ENCODE results near the gene ABCD3.

The ABCD3 gene

DNA sequence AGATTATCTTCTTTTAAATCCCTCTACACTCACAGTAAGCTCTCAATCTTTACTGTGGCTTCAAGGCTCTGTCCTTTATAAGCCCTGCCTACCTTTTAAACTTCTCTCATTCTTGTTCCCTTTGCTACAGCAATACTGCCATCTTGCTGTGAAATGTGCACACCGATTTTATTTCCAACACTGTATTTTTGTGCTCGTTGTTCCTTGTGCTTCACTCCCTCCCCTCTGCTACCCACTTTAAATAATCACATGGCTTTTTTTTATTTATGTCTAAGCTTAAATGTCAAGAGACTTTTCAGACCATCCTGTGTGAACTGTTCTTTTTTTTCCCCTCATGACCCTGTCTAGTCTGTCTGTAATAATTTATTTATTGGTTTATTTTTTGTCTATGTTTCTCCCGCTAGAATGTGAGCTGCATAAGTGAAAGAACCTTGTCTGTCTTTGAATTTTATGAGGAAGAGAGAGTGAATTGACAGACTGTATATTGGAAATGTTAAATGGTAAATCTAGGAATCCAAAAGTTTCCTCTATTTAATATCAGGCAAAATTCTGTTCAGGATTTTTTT lies 45.7 kb downstream of the ABCD3 start:
- peak; percentile 88 for DNase-seq

DNA sequence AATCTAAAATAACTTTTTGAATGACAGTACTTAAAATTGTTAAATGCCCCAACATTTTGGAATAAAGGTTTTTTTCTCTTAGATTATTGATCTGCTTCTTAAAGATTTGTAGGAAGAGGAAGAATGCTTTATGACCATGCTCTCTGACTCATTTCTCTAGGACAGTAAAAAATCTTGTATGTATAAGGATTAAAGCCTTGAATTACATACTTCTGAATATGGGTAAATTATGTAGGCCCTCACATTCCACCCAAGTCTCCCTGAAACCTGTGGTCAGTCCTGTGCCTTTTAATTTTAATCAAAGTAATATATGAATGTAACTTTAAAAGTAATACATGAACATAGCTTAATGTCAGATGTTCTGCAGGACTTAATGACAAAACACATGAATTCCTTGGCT lies 50.5 kb downstream of the ABCD3 start:
- no peak for DNase-seq

DNA sequence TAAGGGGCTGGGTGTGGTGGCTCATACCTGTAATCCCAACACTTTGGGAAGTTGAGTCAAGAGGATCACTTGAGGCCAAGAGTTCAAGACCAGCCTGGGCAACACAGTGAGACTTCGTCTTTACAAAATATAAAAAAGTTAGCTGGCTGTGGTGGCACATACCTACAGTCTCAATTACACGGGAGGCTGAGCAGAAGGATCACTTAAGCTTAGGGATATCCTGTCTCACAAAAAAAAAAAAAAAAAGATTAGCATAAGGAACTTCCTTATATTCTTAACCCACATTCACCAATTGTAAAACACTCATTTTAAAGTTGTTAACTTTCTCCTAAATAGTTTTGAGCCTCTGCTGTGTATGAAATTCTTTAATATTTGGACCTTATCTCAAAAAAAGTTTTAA lies 53.1 kb downstream of the ABCD3 start:
- no peak for DNase-seq

- DNase-seq: no peak
Observed at GRCh38 chr1:94475232-94475631, 57.0 kb downstream of the ABCD3 start.

- DNase-seq: no peak
Observed at GRCh38 chr1:94479682-94480081, 61.5 kb downstream of the ABCD3 start.

DNA sequence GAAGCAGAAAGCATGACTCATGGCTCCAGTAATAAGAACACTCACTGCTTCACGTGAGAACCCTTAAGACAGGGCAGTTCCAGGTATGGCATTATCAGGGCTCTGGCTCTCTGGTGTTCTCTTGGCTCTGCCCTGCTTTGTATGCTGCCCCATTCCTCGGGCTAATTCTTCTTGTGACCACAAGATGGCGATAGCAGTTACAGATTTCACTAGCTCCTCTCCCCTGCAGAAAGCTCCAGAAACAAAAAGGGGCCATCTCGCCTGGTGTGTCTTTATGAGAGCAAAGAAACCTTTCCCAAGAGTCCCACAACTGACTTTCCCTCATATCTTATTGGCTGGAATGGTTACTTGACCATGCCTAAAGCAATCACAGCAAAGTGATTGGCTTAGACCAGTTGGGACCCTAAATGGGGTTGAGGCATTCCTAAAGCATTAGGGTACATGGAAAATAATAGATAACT lies 63.3 kb downstream of the ABCD3 start:
- peak; percentile 89 for DNase-seq

GRCh38 chr1:94486990-94487389 lies 68.8 kb downstream of the ABCD3 start:
- DNase-seq: peak; percentile 36

- DNase-seq: no peak
Observed at GRCh38 chr1:94490556-94490955, 72.4 kb downstream of the ABCD3 start.

GRCh38 chr1:94496076-94496755 lies 78.0 kb downstream of the ABCD3 start:
- no peak for DNase-seq

- no peak for DNase-seq
Observed at GRCh38 chr1:94501426-94501825, 83.2 kb downstream of the ABCD3 start.

DNA sequence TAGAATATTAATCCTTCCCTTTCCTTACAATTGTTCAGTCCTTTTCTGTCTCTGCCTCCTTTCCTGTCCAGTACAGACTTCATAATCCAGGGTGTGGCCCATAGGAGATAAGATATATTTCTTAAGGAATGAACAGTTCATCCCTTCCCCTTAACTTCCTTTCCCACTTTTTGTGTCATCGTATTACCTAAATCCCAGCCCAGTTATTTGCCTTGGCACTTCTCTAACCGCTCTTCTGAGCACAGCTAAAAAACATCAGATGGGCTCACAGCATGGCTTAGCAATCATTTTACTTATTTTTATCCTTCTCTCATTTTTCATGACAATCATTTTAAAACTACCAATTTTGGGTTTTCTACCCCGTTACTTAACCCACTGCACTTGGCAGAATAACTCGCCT lies 83.7 kb downstream of the ABCD3 start:
- no peak for DNase-seq

DNA sequence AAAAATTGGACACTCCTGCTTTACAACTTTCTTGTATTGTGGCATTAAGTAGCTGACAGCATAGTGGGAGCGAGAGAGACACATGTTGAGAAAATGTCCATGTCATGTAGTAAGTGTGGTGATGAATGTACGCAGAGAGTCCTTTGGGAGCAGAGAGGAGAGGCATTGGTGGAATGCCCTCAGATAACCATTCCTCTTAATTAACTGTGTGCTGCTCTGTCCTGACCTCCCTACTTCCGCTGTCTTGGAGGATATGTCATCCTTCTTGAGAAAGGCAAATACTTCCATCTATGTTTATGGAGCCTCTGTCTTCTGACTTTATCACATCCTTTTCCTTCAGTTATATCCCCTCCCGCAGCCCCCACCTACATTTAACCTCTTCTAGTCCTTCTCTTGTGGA lies 85.0 kb downstream of the ABCD3 start:
- no peak for DNase-seq

DNA sequence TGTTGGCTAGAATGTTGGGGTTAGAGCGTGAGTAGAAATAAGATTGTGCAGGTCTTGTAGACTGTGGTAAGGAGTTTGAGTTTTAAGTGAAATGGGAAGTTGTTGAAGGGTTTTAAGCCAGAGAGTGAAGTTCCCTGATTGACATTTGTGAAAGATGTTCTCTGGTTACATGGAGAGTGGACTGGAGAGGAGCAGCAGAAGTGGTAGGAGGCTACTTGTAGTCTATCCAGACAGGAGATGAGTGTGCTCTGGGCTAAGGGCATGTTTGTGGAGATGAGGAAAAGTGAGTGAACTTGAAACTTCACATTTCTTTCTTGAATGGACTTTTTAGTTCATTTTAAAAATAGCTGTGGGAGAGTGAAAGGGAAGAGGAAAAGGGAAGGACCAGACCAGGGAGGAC lies 86.4 kb downstream of the ABCD3 start:
- DNase-seq: no peak

GRCh38 chr1:94512816-94513215 lies 94.6 kb downstream of the ABCD3 start:
- no peak for DNase-seq

GRCh38 chr1:94514095-94514727 lies 96.0 kb downstream of the ABCD3 start:
- peak; percentile 79 for DNase-seq

GRCh38 chr1:94515296-94515947 lies 97.2 kb downstream of the ABCD3 start:
- DNase-seq: no peak

DNA sequence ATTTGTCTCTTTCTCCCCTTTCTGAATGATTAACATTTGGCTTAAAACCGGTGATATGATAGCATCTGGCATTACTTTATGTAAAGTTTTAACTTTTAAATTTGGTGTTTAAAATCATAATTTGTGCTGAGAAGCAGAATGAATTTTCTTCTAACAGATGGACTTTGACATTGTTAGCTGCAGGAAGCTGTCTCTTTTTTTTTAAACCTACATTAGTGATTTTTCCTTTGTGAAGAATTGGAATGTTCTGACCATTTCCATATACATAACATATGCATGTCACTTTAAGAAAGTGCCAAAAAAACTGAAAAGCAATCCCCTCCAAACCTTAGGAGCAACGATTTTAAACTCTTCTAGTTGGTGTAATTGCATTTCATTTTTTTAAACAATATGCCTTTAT lies 101.2 kb downstream of the ABCD3 start:
- no peak for DNase-seq

DNA sequence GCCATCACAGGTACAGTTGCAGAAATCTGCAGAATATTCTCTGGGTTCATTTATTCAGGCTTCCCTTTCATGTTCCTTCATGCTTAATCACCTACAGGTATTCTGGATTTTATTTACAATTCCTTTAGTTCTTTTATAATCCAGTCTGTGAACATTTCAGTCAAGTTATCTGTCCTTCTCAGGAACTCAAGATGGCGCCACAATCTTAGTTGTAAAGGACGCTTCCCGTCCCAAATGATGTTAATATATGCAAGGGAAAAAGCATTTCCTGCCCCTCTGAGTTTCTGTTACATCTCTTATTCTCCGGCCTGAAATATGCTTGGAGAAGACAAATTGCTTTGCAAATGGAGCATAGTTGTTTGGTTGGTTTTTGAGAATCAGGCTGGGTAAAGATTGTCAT lies 104.1 kb downstream of the ABCD3 start:
- DNase-seq: peak; percentile 71

GRCh38 chr1:94524531-94524930 lies 106.3 kb downstream of the ABCD3 start:
- DNase-seq: no peak

GRCh38 chr1:94526152-94526980 lies 108.2 kb downstream of the ABCD3 start:
- no peak for DNase-seq

DNA sequence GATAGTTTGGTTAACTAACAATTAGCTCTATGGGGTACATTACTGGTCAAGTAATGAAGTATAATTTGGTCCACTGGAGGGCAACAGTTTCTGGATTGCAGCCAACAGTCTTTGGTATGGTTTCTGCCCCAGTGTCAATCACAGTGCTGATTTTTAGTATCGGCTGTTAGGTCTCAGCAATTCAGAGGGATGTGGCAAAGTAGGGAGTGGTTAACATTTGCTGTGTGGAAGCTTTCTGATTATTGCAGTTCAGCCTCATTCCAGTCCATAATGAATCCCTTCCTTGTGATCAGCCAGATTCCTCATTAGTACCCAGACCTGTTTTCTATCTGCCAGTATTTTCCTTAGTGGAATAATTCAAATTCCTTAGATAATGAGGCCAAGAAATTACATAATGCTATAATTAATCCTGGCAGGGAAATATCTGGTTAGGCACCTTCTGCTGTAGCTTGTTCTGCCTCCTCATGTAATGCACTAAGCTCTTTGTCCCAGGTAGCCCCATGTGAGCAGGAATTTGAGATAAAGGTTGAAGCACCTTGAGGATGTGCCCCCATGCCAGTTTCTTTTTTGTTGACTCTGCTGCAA lies 109.3 kb downstream of the ABCD3 start:
- peak; percentile 40 for DNase-seq

GRCh38 chr1:94528299-94528698 lies 110.1 kb downstream of the ABCD3 start:
- no peak for DNase-seq

GRCh38 chr1:94528826-94529225 lies 110.6 kb downstream of the ABCD3 start:
- no peak for DNase-seq
